OCI-LY3 (cell line): Measurements from ENCODE around the gene XPO6.

Experiments
- EZH2phosphoT487 ChIP-seq: fragments of 200-600 bp; shearing (Covaris generic); IDR thresholded peaks from 2 replicates; pipeline ENCODE4 v1.6.1; 2018; ENCODE audit warnings: antibody characterized with exemption, mixed run types, low read depth
- TF ChIP-seq, protein P1 (sequence below): fragments of 200-600, 300-600 bp; sonication (generic); IDR thresholded peaks from 2 replicates; pipeline ENCODE4 v1.5.1; 2014; ENCODE audit warnings: antibody characterized with exemption, low read length, low read depth

GRCh38 chr16:28136751-28137434 is 74.9 kb downstream of the XPO6 start:
- TF ChIP-seq, protein P1, sequence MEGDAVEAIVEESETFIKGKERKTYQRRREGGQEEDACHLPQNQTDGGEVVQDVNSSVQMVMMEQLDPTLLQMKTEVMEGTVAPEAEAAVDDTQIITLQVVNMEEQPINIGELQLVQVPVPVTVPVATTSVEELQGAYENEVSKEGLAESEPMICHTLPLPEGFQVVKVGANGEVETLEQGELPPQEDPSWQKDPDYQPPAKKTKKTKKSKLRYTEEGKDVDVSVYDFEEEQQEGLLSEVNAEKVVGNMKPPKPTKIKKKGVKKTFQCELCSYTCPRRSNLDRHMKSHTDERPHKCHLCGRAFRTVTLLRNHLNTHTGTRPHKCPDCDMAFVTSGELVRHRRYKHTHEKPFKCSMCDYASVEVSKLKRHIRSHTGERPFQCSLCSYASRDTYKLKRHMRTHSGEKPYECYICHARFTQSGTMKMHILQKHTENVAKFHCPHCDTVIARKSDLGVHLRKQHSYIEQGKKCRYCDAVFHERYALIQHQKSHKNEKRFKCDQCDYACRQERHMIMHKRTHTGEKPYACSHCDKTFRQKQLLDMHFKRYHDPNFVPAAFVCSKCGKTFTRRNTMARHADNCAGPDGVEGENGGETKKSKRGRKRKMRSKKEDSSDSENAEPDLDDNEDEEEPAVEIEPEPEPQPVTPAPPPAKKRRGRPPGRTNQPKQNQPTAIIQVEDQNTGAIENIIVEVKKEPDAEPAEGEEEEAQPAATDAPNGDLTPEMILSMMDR, result no peak
- no peak for TF ChIP-seq EZH2phosphoT487
